GM10248 (cell line): Measurements from ENCODE around the gene FABP7.

ENCODE experiments used
- CTCF ChIA-PET: fragments of 300-600 bp; sonication (Branson Sonifier 250); formaldehyde crosslinking; extraction: SDS; loops from one replicate; lab custom pipeline; 2021; ENCODE audit warnings: antibody characterized with exemption; lab: Yijun Ruan, JAX
- POLR2A ChIA-PET: fragments of 350-650 bp; sonication (Branson Sonifier 250); formaldehyde crosslinking; extraction: SDS; loops from one replicate; lab custom pipeline; 2020; ENCODE audit warnings: antibody characterized with exemption; lab: Yijun Ruan, JAX
- DNase-seq: peaks from one replicate; pipeline ENCODE4 v3.0.0; 2012; ENCODE audit errors: extremely low spot score
- TF ChIP-seq, protein P1 (sequence below): IDR thresholded peaks from 2 replicates; pipeline ENCODE4 v1.5.1; 2012; ENCODE audit warnings: mild to moderate bottlenecking, low read depth; ENCODE audit errors: extremely low read depth, missing control alignments, control extremely low read depth

Gene FABP7

GRCh38 chr6:122808121-122808885 lies 28.8 kb downstream of the FABP7 start:
- no peak for DNase-seq

DNA sequence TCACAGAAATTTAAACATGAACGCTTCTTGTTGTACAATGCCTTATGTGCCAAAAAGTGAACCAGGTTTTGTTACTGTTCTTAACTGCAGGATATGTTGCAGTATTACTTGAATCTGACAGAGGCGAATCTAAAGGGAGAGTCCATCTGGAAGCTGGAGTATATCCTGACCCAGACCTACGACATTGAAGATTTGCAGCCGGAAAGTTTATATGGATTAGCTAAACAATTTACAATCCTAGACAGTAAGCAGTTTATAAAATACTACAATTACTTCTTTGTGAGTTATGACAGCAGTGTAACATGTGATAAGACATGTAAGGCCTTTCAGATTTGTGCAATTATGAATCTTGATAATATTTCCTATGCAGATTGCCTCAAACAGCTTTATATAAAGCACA lies 29.5 kb downstream of the FABP7 start:
- ChIA-PET CTCF (no interaction called here), POLR2A (no interaction called here)
- DNase-seq: no peak
- TF ChIP-seq, protein P1, sequence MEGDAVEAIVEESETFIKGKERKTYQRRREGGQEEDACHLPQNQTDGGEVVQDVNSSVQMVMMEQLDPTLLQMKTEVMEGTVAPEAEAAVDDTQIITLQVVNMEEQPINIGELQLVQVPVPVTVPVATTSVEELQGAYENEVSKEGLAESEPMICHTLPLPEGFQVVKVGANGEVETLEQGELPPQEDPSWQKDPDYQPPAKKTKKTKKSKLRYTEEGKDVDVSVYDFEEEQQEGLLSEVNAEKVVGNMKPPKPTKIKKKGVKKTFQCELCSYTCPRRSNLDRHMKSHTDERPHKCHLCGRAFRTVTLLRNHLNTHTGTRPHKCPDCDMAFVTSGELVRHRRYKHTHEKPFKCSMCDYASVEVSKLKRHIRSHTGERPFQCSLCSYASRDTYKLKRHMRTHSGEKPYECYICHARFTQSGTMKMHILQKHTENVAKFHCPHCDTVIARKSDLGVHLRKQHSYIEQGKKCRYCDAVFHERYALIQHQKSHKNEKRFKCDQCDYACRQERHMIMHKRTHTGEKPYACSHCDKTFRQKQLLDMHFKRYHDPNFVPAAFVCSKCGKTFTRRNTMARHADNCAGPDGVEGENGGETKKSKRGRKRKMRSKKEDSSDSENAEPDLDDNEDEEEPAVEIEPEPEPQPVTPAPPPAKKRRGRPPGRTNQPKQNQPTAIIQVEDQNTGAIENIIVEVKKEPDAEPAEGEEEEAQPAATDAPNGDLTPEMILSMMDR: no peak

More at GRCh38 chr6:122808121-122808885, 28.8 kb downstream of the FABP7 start:
- ChIA-PET CTCF (no interaction called here), POLR2A (no interaction called here)
- TF ChIP-seq, protein P1: no peak

- no peak for DNase-seq
- CTCF ChIA-PET: interaction anchor here (0.7 kb wide), 1 partner anchor 83 kb away, joined by 3 read pairs; no protein-coding TSS in a partner anchor
- POLR2A ChIA-PET: no interaction called here
- TF ChIP-seq, protein P1: no peak
These were observed 30.2 kb downstream of the FABP7 start for GRCh38 chr6:122809691-122810090.

DNA sequence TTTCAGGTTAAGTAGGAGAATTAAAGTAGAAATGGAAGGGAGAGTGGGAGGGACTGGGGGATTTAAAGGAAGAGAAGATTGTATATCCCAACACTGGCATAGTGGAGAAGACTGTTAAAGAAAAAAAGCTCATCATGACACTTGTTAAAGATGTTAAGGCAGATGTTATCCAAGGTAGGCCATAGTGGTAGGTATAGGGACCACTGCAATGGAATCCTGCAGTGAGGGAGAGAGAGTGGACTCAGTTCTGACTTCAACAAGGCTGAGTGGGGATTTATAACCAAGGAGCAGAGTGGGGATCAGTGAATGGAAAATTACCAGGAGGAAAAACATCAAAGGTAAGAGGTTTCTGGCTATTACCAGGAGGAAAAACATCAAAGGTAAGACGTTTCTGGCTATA lies 30.7 kb downstream of the FABP7 start:
- CTCF ChIA-PET: interaction anchor here (0.7 kb wide), 1 partner anchor 83 kb away, joined by 3 read pairs; no protein-coding TSS in a partner anchor
- DNase-seq: no peak
- POLR2A ChIA-PET: no interaction called here
- TF ChIP-seq, protein P1: no peak

DNA sequence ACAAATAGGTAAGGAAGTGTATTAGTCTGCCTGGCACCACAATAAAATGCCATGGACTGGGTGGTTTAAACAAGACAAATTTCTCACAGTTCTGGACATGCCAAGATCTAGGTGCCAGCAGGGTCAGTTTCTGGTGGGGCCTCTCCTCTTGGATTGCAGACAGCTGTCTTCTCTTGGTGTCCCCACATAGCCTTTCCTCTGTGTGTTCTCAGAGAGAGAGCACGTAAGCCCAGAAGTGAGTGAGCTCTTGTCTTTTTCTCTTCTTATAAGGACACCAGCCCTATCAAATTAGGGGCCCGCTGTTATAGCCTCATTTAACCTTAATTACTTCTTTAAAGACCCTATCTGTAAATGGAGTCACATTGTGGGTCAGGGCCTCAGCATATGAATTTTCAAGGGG lies 37.8 kb downstream of the FABP7 start:
- DNase-seq: no peak
- CTCF ChIA-PET: interaction anchor here (1.8 kb wide), 1 partner anchor 22 kb away, joined by 7 read pairs; no protein-coding TSS in a partner anchor
- POLR2A ChIA-PET: no interaction called here
- TF ChIP-seq, protein P1: no peak

GRCh38 chr6:122817766-122818165 lies 38.2 kb downstream of the FABP7 start:
- TF ChIP-seq, protein P1: no peak
- DNase-seq: no peak
- POLR2A ChIA-PET: no interaction called here
- CTCF ChIA-PET: interaction anchor here (1.8 kb wide), 1 partner anchor 21 kb away, joined by 7 read pairs; no protein-coding TSS in a partner anchor
